ENCODE measurements around the gene PPP1R7.

DNA sequence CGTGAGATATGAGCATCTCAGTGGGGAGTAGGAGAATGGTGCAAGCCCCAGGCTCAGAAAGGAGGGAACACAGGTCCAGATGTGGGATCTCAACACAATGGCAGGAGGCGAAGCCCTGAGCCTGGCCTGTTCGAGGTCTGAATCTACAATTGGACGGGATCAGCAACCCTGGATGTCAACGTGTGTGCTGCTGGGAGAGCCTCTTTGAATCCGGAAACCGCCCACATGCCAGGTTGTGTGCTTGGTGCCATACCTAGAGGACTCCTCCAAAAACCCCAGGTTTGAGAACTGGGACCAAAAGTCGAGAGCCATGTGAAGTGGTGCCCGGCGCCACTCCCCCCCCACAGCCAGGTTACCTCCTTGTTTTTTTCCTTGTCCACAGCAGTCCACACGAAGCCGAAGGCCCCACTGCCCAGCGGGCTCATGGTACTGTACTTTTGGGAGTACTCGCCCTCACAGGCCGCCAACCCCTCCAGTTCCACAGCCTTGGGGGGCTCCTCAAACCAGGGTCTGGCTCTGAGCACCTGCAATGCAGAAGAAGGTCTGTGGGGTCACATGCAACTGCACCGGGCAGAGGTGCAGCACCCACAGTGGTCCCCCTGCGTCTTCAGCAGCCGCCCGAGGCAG is 27.8 kb upstream of the PPP1R7 start:
- TF ChIP-seq, protein P1, sequence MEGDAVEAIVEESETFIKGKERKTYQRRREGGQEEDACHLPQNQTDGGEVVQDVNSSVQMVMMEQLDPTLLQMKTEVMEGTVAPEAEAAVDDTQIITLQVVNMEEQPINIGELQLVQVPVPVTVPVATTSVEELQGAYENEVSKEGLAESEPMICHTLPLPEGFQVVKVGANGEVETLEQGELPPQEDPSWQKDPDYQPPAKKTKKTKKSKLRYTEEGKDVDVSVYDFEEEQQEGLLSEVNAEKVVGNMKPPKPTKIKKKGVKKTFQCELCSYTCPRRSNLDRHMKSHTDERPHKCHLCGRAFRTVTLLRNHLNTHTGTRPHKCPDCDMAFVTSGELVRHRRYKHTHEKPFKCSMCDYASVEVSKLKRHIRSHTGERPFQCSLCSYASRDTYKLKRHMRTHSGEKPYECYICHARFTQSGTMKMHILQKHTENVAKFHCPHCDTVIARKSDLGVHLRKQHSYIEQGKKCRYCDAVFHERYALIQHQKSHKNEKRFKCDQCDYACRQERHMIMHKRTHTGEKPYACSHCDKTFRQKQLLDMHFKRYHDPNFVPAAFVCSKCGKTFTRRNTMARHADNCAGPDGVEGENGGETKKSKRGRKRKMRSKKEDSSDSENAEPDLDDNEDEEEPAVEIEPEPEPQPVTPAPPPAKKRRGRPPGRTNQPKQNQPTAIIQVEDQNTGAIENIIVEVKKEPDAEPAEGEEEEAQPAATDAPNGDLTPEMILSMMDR (IDR thresholded peaks at IDR 0.05): no peak
- no peak for TF ChIP-seq POLR2AphosphoS5 (IDR thresholded peaks at IDR 0.05; ENCODE audit: insufficient read depth in 1 of 2, low read depth in 1 of 2)

Measured in vagina (tissue), 2 donors.